ENCODE measurements around the gene MAN2B2. TPM values are rescaled to one million over a fixed set of nuclear protein-coding genes. Genes with fewer than 3 reads are reported as not detected.

The MAN2B2 gene
- total and polyA plus RNA-seq, 2 of the 4 experiments (the other 2 are of a cell fraction), result 13.4 to 34.1 TPM

GRCh38 chr4:6606465-6607235 is 31.7 kb downstream of the MAN2B2 start:
- no peak overlapping the region for H4K5ac ChIP-seq (ENCODE audit: low read depth, low read length)
- H3K9me3 ChIP-seq (ENCODE audit: control insufficient read depth, insufficient read depth, low read length), result peaks cover 9% of the 10 kb centered on the region
- ChIA-PET CTCF (no interaction called here), POLR2A (ENCODE audit: unreplicated experiment) (interaction anchor here (0.6 kb wide), 1 partner anchor 24 kb away, joined by 10 read pairs; no protein-coding TSS in a partner anchor)
- no peak overlapping the region for H3K4me3 ChIP-seq (ENCODE audit: insufficient read depth, low read depth, low read length)
- no peak overlapping the region for H4K8ac ChIP-seq (ENCODE audit: low read depth in 2 of 2, low read length in 2 of 2)
- no peak overlapping the region for H2BK20ac ChIP-seq (ENCODE audit: low read depth, low read length)
- H3K4me2 ChIP-seq (ENCODE audit: low read depth, low read length), result no peak overlapping the region
- no peak overlapping the region for H3K56ac ChIP-seq (ENCODE audit: extremely low read depth, insufficient read depth, low read length)
- H3K23ac ChIP-seq (ENCODE audit: low read depth, low read length), result no peak overlapping the region
- H3K14ac ChIP-seq (replicated peaks; ENCODE audit: low read depth, low read length), result no peak overlapping the region
- no peak overlapping the region for H2AK9ac ChIP-seq (replicated peaks; ENCODE audit: low read depth, low read length, poor library complexity)
- no peak overlapping the region for H2BK5ac ChIP-seq (ENCODE audit: low read depth, low read length, poor library complexity, severe bottlenecking)
- BruUV-seq (replicated peaks), result no TSS peak
- H3K79me1 ChIP-seq (ENCODE audit: low read depth in 1 of 2, low read length in 2 of 2), result no peaks in the 10 kb centered on the region
- intact Hi-C loops (cut with micrococcal nuclease), result no loop called here
- H2BK15ac ChIP-seq (ENCODE audit: low read depth, low read length), result no peak overlapping the region
- no peak overlapping the region for H2AK5ac ChIP-seq (ENCODE audit: low read depth, low read length)
- no peak overlapping the region for H2BK120ac ChIP-seq (ENCODE audit: low read depth, low read length)
- H3K9me1 ChIP-seq (ENCODE audit: insufficient read depth, low read length), result 0 out of 2 replicates have a peak, but pooled peaks cover 3% of the 10 kb centered on the region
- no peak overlapping the region for H3K9ac ChIP-seq (ENCODE audit: low read depth, low read length)
- no peak overlapping the region for H4K91ac ChIP-seq (ENCODE audit: insufficient read depth, low read depth, low read length)
- in situ Hi-C loops (cut with MboI; ENCODE audit: low sequenced_read_pairs), result no loop called here
- no peak overlapping the region for H3K27ac ChIP-seq (ENCODE audit: insufficient read depth, low read length)
- H3K4ac ChIP-seq (ENCODE audit: low read depth, low read length), result no peak overlapping the region
- DNase-seq (no peak), ATAC-seq (ENCODE audit: low read depth) (no peak)
- TF ChIP-seq CEBPB (IDR thresholded peaks at IDR 0.05; ENCODE audit: low read depth, low read length) (no peak), RAD21 (IDR thresholded peaks at IDR 0.05; ENCODE audit: low read length) (no peak)
- no peaks in the 10 kb centered on the region for H3K27me3 ChIP-seq (ENCODE audit: control insufficient read depth, insufficient read depth, low read length)
- no peak overlapping the region for H3K18ac ChIP-seq (ENCODE audit: low read depth, low read length)
- H3K36me3 ChIP-seq (ENCODE audit: control insufficient read depth, insufficient read depth, low read length), result peaks cover 45% of the 10 kb centered on the region
- H4K20me1 ChIP-seq (ENCODE audit: insufficient read depth, low read length), result no peaks in the 10 kb centered on the region
- dilution Hi-C loops (cut with HindIII; ENCODE audit: low sequenced_read_pairs, unreplicated experiment), result no loop called here
- H2AFZ ChIP-seq (replicated peaks; ENCODE audit: low read length, poor library complexity), result no peak overlapping the region
- WGBS, 2 experiments (ENCODE audit: extremely low coverage in 2 of 2, insufficient read length in 1 of 2), result 100% methylated on average over 1 of the region's 10 CpGs; no CpG with 5 or more reads in 1 of the 2 experiments
- H3K4me1 ChIP-seq (ENCODE audit: control insufficient read depth, insufficient read depth, low read length), result no peaks in the 10 kb centered on the region

Data from IMR-90 (cell line).